ENCODE data around the gene TBCD. TPM values are rescaled to one million over a fixed set of nuclear protein-coding genes. Genes with fewer than 3 reads are reported as not detected.
A peak's percentile ranks its signal among the peaks of the same experiment; 100 is the strongest.

Gene TBCD
- total RNA-seq, 1 donor from 2014 or later = 104 TPM

DNA sequence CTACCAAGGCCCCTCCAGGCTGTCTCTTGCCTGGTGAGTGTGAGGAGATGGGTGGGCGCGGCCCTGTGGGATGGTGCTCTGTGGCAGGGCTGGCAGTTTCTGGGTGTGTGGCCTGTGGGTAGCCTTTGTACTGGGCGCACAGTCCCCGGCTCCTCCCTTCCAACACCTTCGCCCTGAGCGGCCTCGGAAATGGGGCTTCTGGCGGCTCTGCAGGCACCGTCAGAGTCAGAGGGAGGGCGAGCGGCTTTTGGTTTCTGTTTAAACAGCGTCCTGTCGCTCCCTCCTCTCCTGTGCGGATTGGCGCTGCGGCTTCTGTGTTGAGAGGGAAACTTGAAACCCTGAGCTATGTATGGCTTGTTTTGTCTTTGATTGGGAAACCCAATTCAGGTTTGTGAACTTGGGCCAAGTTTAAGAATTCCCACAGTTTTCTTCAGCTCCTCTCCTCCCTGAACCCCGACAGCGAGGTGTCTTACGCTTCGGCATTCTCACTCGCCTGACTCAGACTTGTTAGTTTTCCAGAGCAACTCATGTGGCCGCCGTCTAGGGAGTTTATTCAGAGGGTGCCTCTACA is 96.2 kb downstream of the TBCD start:
- H3K9me3 Mint-ChIP-seq = no peaks in the 10 kb centered on the region
- peaks cover 5% of the 10 kb centered on the region for H3K36me3 Mint-ChIP-seq
- peaks cover 28% of the 10 kb centered on the region for H3K4me1 Mint-ChIP-seq (ENCODE audit: unreplicated experiment)
- no peaks in the 10 kb centered on the region for H3K27me3 Mint-ChIP-seq
- no peak for DNase-seq (ENCODE audit: extremely low spot score, unreplicated experiment)
- H3K27ac Mint-ChIP-seq = peak overlapping the region; percentile 45
- no peak for TF ChIP-seq CTCF (conservative IDR thresholded peaks at IDR 0.05)
- H3K4me3 Mint-ChIP-seq = no peak overlapping the region

DNA sequence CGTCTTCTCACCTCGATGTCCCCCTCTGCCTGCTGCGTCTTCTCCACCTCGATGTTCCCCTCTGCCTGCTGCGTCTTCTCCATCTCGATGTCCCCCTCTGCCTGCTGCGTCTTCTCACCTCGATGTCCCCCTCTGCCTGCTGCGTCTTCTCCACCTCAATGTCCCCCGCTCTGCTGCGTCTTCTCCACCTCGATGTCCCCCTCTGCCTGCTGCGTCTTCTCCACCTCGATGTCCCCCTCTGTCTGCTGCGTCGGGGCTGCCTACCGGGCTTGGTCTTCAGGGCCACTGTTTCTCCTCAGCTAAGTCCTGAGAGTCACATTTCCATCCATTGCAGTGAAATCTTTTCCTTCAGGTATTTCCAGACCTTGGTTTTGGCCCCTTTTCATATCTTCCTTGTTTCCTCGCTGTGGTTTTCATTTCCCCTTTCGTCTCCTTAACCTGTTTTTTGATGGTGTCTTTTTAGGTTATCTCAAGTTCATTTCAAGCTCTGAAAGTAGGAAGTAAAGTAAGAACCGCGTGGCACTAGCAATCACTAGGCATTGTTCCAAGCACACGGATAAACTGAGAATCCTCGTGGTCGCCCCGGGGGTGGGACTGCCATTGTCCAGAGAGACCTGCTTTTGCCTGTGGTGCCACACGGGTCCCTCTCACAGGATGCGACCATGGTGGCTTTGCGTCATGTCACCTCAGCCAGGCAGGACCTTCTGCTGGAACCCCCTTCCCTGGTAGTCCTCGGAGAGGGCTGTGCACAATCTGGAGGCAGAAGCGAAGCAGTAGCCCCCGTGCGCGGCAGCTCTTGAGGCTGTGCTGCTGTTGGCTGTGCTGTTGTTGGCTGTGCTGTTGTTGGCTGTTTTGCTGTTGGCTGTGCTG is 97.4 kb downstream of the TBCD start:
- H3K27me3 Mint-ChIP-seq = no peaks in the 10 kb centered on the region
- no peak for TF ChIP-seq CTCF (conservative IDR thresholded peaks at IDR 0.05)
- H3K4me1 Mint-ChIP-seq (ENCODE audit: unreplicated experiment) = peaks cover 22% of the 10 kb centered on the region
- no peaks in the 10 kb centered on the region for H3K9me3 Mint-ChIP-seq
- no peak overlapping the region for H3K27ac Mint-ChIP-seq
- no peak overlapping the region for H3K4me3 Mint-ChIP-seq
- DNase-seq (ENCODE audit: extremely low spot score, unreplicated experiment) = no peak
- H3K36me3 Mint-ChIP-seq = peaks cover 10% of the 10 kb centered on the region

GRCh38 chr17:82851381-82851780 is 99.5 kb downstream of the TBCD start:
- Mint-ChIP-seq H3K4me3 (no peak overlapping the region), H3K36me3 (peaks cover 15% of the 10 kb centered on the region), H3K4me1 (ENCODE audit: unreplicated experiment) (peaks cover 22% of the 10 kb centered on the region), H3K27me3 (no peaks in the 10 kb centered on the region), H3K27ac (no peak overlapping the region), H3K9me3 (no peaks in the 10 kb centered on the region)
- TF ChIP-seq CTCF (conservative IDR thresholded peaks at IDR 0.05) = no peak
- DNase-seq (ENCODE audit: extremely low spot score, unreplicated experiment) = no peak

DNA sequence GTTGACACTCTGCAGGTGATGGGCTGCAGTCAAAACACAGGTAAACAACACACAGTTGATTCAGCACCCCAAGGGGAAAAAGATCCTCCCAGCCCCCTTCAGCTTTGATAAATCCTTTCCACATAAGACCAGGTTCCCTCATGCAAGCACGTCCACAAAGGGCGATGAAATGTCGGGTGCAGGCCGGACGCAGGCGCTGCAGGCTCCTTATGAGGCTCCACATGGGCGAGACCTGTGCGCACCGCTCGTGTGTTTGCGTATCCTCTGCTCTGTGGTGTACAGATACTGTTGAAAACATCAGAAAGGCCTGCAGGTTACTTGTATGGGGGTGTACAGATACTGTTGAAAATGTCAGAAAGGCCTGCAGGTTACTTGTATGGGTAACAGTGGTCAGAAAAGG is 102.4 kb downstream of the TBCD start:
- Mint-ChIP-seq H3K27ac (no peak overlapping the region), H3K4me1 (ENCODE audit: unreplicated experiment) (peaks cover 10% of the 10 kb centered on the region)
- no peak for TF ChIP-seq CTCF (conservative IDR thresholded peaks at IDR 0.05)

DNA sequence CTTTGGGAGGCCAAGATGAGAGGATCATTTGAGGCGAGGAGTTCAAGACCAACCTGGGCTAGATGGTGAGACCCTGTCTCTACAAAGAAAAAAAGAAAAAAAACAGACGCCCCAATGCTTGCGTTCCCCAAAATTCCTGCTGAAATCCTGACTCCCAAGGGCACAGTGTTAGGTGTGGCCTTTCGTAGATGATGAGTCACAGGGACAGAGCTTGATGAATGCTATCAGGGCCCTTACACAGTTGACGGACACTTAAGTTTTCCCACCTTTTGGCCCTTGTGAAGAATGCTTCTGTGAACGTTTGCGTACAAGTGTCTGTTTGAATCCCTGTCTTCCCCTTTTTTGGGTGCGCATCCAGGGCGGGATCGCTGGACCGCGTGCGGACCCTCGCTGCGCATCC is 104.5 kb downstream of the TBCD start:
- TF ChIP-seq CTCF (conservative IDR thresholded peaks at IDR 0.05) = no peak
- Mint-ChIP-seq H3K36me3 (peaks cover 14% of the 10 kb centered on the region), H3K4me1 (ENCODE audit: unreplicated experiment) (peaks cover 18% of the 10 kb centered on the region), H3K9me3 (no peaks in the 10 kb centered on the region), H3K27me3 (no peaks in the 10 kb centered on the region), H3K4me3 (no peak overlapping the region), H3K27ac (no peak overlapping the region)
- no peak for DNase-seq (ENCODE audit: extremely low spot score, unreplicated experiment)

More for the DNA sequence above, 102.4 kb downstream of the TBCD start:
- Mint-ChIP-seq H3K4me3 (no peak overlapping the region), H3K27me3 (no peaks in the 10 kb centered on the region), H3K9me3 (no peaks in the 10 kb centered on the region), H3K36me3 (peaks cover 17% of the 10 kb centered on the region)
- DNase-seq (ENCODE audit: extremely low spot score, unreplicated experiment) = no peak

Measured in type B pancreatic cell (in vitro differentiated cells).